HL-60/S4 (cell line): ENCODE measurements around the gene MKNK2.

ENCODE experiments used
- in situ Hi-C: fragments of 300-500 bp; cut with MboI; formaldehyde crosslinking; loops from 2 replicates; pipeline ENCODE4 v1.14.3; 2022; ENCODE audit warnings: low sequenced_read_pairs

The MKNK2 gene

GRCh38 chr19:2058570-2059421 is 7.8 kb upstream of the MKNK2 start:
- in situ Hi-C loops, result no loop called here

GRCh38 chr19:2057484-2058469 is 6.7 kb upstream of the MKNK2 start:
- in situ Hi-C loops, result no loop called here

DNA sequence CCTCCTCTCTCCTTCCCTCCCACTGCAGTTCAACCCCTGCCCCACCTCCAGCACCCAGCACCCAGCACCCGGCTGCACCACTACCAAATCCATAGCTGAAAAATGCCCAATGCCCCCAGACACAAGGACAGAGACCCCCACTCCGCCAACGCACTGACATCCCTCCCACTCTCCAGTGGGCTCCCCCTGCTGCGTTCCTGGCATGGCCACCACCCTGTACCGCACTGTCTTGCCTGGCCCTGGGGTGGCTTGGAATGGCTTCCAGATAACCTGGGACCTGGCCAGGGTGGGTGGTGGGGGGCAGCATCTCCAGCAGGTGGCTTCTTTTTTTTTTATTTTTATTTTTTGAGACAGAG is 5.8 kb upstream of the MKNK2 start:
- in situ Hi-C loops, result no loop called here

DNA sequence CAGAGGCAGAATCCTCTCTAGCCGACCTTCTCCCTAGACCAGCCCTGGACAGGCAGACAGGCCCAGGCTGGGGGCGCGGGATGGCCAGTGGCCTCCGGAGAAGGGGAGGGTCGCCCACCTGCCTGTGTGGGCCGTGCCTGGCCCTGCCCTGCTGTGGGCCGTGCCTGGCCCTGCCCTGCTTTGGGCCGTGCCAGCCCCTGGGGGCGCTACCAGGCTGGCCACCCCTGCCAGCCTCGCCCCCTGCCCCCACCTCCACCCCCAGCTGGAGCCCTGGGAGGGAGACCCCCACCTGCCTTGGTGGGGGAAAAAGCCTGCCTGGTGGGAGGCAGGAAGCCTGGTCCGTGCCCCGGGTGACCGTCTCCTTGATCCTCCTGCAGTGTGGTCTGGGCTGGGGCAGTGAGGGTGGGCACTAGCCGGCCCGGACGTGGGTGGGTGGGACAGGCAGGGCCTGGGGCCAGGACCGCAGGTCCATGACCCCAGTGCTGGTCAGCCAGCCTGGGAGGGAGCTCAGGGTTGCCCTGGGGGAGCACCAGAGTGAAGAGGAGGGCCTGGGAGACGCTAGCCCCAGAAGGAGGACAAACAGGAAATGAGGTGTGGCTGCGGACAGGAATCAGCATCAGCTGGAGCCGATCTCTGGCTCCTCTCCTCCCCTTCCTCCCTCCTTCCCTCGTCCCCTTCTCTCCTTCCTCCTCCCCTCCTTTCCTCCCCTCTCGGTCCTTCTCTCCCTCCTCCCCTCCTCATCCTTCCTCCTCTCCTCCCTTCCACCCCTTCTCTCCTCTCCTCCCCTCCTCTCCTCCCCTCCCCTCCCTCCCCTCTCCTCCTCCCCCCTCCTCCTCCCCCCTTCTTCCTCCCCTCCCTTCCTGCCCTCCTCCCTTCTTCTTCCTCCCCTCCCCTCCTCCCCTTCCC is 5.1 kb upstream of the MKNK2 start:
- in situ Hi-C loops, result no loop called here

GRCh38 chr19:2054763-2055162 is 3.7 kb upstream of the MKNK2 start:
- in situ Hi-C loops, result no loop called here

GRCh38 chr19:2053601-2054389 is 2.8 kb upstream of the MKNK2 start:
- in situ Hi-C loops, result no loop called here

- in situ Hi-C loops, result no loop called here
These were observed 995 bp upstream of the MKNK2 start for GRCh38 chr19:2051773-2052704.

DNA sequence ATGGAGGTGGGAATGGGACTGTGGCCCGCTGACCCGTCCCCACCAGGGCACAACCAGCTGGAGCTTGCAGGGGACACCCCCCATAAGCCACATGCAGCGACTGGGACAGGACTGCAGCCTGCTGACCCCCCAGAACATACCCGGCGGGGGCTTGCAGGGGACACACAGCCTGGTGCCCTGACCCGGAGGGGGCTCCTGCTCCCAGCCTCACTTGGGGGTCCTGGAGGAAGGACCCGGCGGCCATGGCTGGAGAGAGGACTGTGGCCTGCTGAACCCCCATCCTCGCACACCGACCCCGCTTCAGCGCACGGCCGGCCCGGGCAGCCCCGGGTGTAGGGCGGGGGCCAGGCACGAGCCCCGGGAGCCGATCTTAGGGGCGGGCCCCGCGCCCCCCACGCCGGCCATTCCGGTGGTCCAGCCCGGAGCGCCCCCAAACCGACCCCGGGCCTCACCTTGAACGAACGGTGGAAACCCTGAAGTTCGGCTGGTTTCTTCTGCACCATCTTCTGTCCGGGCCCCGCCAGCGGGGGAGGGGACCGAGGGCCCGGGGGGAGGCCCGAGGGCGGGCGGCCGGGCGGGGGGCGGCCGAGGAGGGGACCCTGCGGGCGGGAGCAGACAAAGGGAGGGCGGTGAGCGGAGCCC is 574 bp downstream of the MKNK2 start:
- in situ Hi-C loops, result no loop called here

- in situ Hi-C loops, result no loop called here
These were observed 1.2 kb downstream of the MKNK2 start for GRCh38 chr19:2049741-2050348.

- in situ Hi-C loops, result no loop called here
These were observed 1.9 kb downstream of the MKNK2 start for GRCh38 chr19:2048959-2049740.

DNA sequence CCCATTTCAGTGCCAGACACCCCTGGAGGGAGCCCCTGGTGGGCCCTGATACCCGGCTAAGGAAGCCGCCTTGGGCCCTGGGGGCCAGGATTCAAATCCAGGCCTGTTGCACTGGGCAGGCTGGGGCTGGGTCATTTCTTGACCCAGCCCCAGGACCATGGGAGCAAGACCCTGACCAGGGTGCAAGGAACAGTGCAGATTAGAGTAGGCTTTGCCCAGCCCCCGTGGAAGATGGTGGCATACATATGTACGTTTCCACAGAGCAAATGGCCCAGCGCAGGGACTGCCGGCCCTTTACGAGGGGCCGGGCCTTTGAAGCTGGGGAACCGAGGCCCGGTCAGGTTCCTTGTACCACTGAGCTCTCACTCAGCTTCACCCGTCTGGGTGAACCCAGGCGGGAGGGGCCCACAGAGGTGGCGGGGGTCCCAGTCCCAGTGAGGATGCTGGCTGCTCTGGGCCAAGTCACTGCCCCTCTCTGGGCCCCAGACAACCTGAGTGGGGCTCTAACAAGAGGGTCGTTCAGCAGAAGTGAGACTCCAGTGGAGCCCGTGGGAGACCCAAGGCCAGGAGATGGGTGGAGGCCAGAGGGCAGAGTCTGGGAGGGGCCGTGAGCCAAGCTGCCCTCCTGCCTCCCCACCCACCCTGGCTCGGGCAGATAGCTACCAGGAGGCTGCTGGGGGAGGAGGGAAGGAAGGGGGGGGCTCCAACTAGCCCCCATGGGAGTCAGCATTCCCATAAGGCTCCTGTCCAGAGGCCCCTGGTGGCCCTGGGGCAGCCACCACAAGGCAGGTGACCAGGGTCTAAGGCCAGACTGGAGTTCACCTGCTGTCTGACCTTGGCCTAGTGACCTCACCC is 2.7 kb downstream of the MKNK2 start:
- in situ Hi-C loops, result no loop called here

GRCh38 chr19:2047449-2048103 is 3.5 kb downstream of the MKNK2 start:
- in situ Hi-C loops, result no loop called here

DNA sequence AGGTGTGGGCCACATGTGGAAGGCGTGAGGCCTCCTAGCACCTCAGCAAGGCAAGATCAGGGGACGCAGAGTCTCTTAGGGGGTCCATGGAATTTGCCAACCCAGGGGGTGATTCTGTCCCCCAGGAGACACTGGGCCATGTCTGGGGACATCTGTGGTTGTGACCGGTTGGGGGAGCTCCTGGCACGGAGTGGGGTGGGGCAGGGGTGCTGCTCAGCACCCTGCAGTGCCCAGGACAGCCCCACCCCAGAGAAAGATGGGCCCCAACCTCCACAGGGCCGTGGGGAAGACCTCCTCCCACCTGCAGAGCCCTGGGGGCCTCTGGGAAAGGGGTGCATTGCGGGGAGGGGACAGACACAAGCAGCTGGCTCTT is 4.0 kb downstream of the MKNK2 start:
- in situ Hi-C loops, result no loop called here

DNA sequence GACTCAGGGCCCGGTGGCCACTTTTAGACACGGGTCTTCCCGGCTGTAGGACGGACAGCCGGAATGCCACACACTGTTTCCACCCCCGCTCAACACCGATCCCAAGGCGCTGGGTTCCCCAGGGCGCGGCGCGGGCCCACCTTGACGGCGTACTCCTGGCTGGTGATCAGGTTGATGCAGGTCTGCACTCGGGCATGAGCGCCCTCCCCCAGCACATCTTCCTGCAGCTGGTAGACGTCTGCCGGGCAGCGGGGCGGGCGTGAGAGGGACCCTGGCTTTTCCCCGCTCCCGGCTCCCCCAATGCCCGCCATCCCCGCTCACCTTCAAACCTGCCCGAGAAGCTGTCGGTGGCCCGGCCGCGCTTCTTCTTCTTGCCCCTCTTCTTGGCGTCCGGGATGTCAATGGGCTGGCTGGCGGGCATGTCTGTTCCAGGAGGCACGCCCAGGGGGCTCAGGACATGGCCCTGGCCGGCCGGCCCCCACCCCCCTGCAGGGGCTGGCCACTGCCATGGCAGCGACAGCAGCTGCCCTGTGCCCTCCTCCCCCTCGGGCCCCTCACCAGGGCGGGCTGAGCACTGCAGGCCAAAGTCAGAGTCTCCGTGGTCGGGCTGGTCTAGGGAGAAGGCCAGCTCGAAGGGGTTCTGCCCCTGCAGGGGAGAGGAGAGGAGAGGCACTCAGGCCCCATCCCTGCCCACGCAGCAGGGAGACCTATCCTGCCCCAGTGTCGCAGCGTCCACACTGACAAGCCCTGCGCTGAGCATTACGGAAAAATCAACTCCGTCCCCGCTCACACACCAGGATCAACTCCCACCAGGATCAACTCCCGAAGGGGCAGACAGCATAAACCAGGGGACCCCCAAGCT is 4.8 kb downstream of the MKNK2 start:
- in situ Hi-C loops, result no loop called here

DNA sequence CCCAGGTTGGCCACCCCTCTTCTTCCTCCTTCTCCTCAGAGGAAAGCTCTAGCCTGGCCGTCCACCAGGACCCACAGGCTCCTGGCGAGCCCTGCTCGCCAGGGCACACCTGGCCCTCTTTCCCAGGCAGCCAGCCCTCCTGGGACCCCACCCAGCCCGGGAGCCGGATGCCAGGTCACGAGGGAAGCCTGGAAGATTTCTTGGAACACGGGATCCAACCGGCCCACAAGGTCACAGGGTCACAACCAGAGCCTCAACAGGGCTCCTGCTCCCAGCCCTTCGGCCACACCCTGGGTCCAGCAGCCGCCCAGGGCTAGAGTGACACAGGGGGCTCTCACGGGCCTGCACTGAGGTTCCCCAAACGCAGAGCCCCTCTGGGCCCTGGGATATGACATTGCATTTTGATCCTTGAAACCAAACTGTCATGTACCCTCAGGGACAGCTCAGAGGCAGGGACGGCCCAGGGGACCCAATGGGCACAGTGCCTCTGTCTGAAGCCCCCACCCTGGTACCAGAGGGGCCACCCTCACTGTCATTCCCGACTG is 5.5 kb downstream of the MKNK2 start:
- in situ Hi-C loops, result no loop called here
